ENCODE data around the gene SLC22A3.

- TF ChIP-seq CTCF (IDR thresholded peaks at IDR 0.05) (no peak), EZH2 (IDR thresholded peaks at IDR 0.05) (no peak)
Measured at GRCh38 chr6:160430203-160430602, 82.0 kb downstream of the SLC22A3 start.
